Measurements from ENCODE around the gene KATNAL2. TPM values are rescaled to one million over a fixed set of nuclear protein-coding genes. Genes with fewer than 3 reads are reported as not detected.
"Not testable (repeated sequence)": the region's sequence is repeated elsewhere in the genome, so short reads cannot be mapped to it uniquely, and the experiment has no call there.

Gene KATNAL2
- total and polyA plus RNA-seq, 4 donors, result 1.5 to 8.0 (median 4.1) TPM

DNA sequence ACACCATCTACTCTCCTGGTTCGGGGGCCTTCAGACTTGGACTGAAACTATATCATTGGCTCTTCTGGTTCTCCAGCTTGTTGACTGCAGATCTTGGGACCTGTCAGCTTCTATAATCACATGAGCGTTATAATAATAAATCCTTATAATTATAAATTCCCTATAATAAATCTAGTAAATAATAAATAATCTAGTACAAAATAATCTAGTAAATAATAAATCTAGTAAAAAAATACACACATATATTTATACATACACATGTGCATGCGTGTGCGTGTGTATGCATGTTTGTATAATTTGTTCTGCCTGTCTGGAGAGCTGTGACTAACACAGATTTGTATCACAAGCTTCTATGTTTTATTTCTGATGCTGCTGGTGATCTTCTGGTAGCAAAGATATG, 40.8 kb downstream of the KATNAL2 start:
- ATAC-seq (ENCODE audit: insufficient read depth, low FRiP score) (no peak), DNase-seq (no peak)
- Histone ChIP-seq H3K27ac (ENCODE audit: low read depth in 1 of 2, low read length in 1 of 2) (no peak overlapping the region), H3K4me3 (no peak overlapping the region), H3K9ac (ENCODE audit: insufficient read depth in 1 of 2, low read length in 2 of 2) (no peak overlapping the region), H3K9me3 (ENCODE audit: control insufficient read depth in 4 of 4, insufficient read depth in 3 of 4, low read length in 3 of 4) (peaks cover 0 to 2% (median 0%) of the 10 kb centered on the region in 4 donors), H3K27me3 (ENCODE audit: control insufficient read depth in 3 of 3, insufficient read depth in 3 of 3, low read length in 2 of 3) (no peaks in the 10 kb centered on the region), H3K36me3 (ENCODE audit: control insufficient read depth in 4 of 4, insufficient read depth in 4 of 4, low read length in 4 of 4) (no peaks in the 10 kb centered on the region), H3K4me1 (ENCODE audit: control insufficient read depth in 5 of 5, insufficient read depth in 5 of 5, low read length in 5 of 5) (no peaks in the 10 kb centered on the region)
- TF ChIP-seq, protein P1, sequence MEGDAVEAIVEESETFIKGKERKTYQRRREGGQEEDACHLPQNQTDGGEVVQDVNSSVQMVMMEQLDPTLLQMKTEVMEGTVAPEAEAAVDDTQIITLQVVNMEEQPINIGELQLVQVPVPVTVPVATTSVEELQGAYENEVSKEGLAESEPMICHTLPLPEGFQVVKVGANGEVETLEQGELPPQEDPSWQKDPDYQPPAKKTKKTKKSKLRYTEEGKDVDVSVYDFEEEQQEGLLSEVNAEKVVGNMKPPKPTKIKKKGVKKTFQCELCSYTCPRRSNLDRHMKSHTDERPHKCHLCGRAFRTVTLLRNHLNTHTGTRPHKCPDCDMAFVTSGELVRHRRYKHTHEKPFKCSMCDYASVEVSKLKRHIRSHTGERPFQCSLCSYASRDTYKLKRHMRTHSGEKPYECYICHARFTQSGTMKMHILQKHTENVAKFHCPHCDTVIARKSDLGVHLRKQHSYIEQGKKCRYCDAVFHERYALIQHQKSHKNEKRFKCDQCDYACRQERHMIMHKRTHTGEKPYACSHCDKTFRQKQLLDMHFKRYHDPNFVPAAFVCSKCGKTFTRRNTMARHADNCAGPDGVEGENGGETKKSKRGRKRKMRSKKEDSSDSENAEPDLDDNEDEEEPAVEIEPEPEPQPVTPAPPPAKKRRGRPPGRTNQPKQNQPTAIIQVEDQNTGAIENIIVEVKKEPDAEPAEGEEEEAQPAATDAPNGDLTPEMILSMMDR (IDR thresholded peaks at IDR 0.05; ENCODE audit: control extremely low read depth, extremely low read depth), result no peak
- WGBS, 2 donors, result 92 to 94% methylated on average over 4 of the region's 4 CpGs

- ATAC-seq (ENCODE audit: insufficient read depth, low FRiP score), result peak; percentile 12
- WGBS, 2 donors, result 99% methylated on average over 6 of the region's 79 CpGs; no CpG with 5 or more reads in 1 of the 2 donors
- not testable (repeated sequence) for DNase-seq; H3K36me3 ChIP-seq (ENCODE audit: control insufficient read depth in 4 of 4, insufficient read depth in 4 of 4, low read length in 4 of 4); H3K4me3 ChIP-seq; H3K9ac ChIP-seq (ENCODE audit: insufficient read depth in 1 of 2, low read length in 2 of 2); H3K27ac ChIP-seq (ENCODE audit: low read depth in 1 of 2, low read length in 1 of 2); H3K4me1 ChIP-seq (ENCODE audit: control insufficient read depth in 5 of 5, insufficient read depth in 5 of 5, low read length in 5 of 5); H3K9me3 ChIP-seq (ENCODE audit: control insufficient read depth in 4 of 4, insufficient read depth in 3 of 4, low read length in 3 of 4); H3K27me3 ChIP-seq (ENCODE audit: control insufficient read depth in 3 of 3, insufficient read depth in 3 of 3, low read length in 2 of 3)
Measured at GRCh38 chr18:46963656-46964578, 46.5 kb downstream of the KATNAL2 start.

- WGBS, 2 donors, result 67 to 91% methylated on average over 3 to 8 of the region's 31 CpGs
- DNase-seq; H3K9ac ChIP-seq (ENCODE audit: insufficient read depth in 1 of 2, low read length in 2 of 2); H3K9me3 ChIP-seq (ENCODE audit: control insufficient read depth in 4 of 4, insufficient read depth in 3 of 4, low read length in 3 of 4); H3K36me3 ChIP-seq (ENCODE audit: control insufficient read depth in 4 of 4, insufficient read depth in 4 of 4, low read length in 4 of 4); H3K4me1 ChIP-seq (ENCODE audit: control insufficient read depth in 5 of 5, insufficient read depth in 5 of 5, low read length in 5 of 5); H3K27me3 ChIP-seq (ENCODE audit: control insufficient read depth in 3 of 3, insufficient read depth in 3 of 3, low read length in 2 of 3); H3K27ac ChIP-seq (ENCODE audit: low read depth in 1 of 2, low read length in 1 of 2); H3K4me3 ChIP-seq: not testable (repeated sequence)
- peak; percentile 37 for ATAC-seq (ENCODE audit: insufficient read depth, low FRiP score)
Measured at GRCh38 chr18:46964579-46965293, 47.3 kb downstream of the KATNAL2 start.

GRCh38 chr18:46966266-46966665, 48.9 kb downstream of the KATNAL2 start:
- H3K36me3 ChIP-seq (ENCODE audit: control insufficient read depth in 4 of 4, insufficient read depth in 4 of 4, low read length in 4 of 4); ATAC-seq (ENCODE audit: insufficient read depth, low FRiP score); H3K9ac ChIP-seq (ENCODE audit: insufficient read depth in 1 of 2, low read length in 2 of 2); H3K4me3 ChIP-seq; H3K27me3 ChIP-seq (ENCODE audit: control insufficient read depth in 3 of 3, insufficient read depth in 3 of 3, low read length in 2 of 3); H3K4me1 ChIP-seq (ENCODE audit: control insufficient read depth in 5 of 5, insufficient read depth in 5 of 5, low read length in 5 of 5); DNase-seq; H3K27ac ChIP-seq (ENCODE audit: low read depth in 1 of 2, low read length in 1 of 2); H3K9me3 ChIP-seq (ENCODE audit: control insufficient read depth in 4 of 4, insufficient read depth in 3 of 4, low read length in 3 of 4): not testable (repeated sequence)
- WGBS, 2 donors, result no CpG with 5 or more reads among the region's 10 CpGs

GRCh38 chr18:46969551-46969950, 52.1 kb downstream of the KATNAL2 start:
- H3K4me3 ChIP-seq; DNase-seq; H3K9ac ChIP-seq (ENCODE audit: insufficient read depth in 1 of 2, low read length in 2 of 2); H3K27me3 ChIP-seq (ENCODE audit: control insufficient read depth in 3 of 3, insufficient read depth in 3 of 3, low read length in 2 of 3); H3K4me1 ChIP-seq (ENCODE audit: control insufficient read depth in 5 of 5, insufficient read depth in 5 of 5, low read length in 5 of 5); H3K9me3 ChIP-seq (ENCODE audit: control insufficient read depth in 4 of 4, insufficient read depth in 3 of 4, low read length in 3 of 4); ATAC-seq (ENCODE audit: insufficient read depth, low FRiP score); H3K27ac ChIP-seq (ENCODE audit: low read depth in 1 of 2, low read length in 1 of 2); H3K36me3 ChIP-seq (ENCODE audit: control insufficient read depth in 4 of 4, insufficient read depth in 4 of 4, low read length in 4 of 4): not testable (repeated sequence)
- WGBS, 2 donors, result no CpG with 5 or more reads among the region's 32 CpGs

DNA sequence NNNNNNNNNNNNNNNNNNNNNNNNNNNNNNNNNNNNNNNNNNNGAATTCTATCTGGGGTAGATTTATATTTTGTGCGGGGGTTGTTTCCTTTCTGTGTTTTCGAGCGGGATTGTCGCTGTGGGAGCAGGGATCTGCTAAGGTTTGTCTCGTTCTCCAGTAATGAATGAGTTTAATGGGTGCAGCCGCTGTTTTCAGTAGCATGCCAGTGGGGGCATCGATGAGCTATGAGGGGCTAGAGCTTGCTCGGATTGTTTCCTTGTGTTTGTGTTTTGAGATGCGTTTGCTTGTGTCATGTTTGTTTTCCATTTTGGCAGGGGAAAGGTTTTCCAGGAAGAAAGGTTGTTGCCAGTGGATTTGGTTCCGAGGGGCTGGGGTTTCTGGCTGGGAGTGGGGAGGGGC, 102.5 kb downstream of the KATNAL2 start:
- not testable (repeated sequence) for H3K9ac ChIP-seq (ENCODE audit: insufficient read depth in 1 of 2, low read length in 2 of 2); H3K27ac ChIP-seq (ENCODE audit: low read depth in 1 of 2, low read length in 1 of 2); DNase-seq; H3K36me3 ChIP-seq (ENCODE audit: control insufficient read depth in 4 of 4, insufficient read depth in 4 of 4, low read length in 4 of 4); H3K27me3 ChIP-seq (ENCODE audit: control insufficient read depth in 3 of 3, insufficient read depth in 3 of 3, low read length in 2 of 3); H3K4me3 ChIP-seq; ATAC-seq (ENCODE audit: insufficient read depth, low FRiP score); H3K9me3 ChIP-seq (ENCODE audit: control insufficient read depth in 4 of 4, insufficient read depth in 3 of 4, low read length in 3 of 4); H3K4me1 ChIP-seq (ENCODE audit: control insufficient read depth in 5 of 5, insufficient read depth in 5 of 5, low read length in 5 of 5)
- WGBS, 2 donors, result no CpG with 5 or more reads among the region's 10 CpGs

GRCh38 chr18:47020757-47021156, 103.4 kb downstream of the KATNAL2 start:
- DNase-seq; H3K9ac ChIP-seq (ENCODE audit: insufficient read depth in 1 of 2, low read length in 2 of 2); H3K36me3 ChIP-seq (ENCODE audit: control insufficient read depth in 4 of 4, insufficient read depth in 4 of 4, low read length in 4 of 4); H3K4me1 ChIP-seq (ENCODE audit: control insufficient read depth in 5 of 5, insufficient read depth in 5 of 5, low read length in 5 of 5); H3K4me3 ChIP-seq; H3K9me3 ChIP-seq (ENCODE audit: control insufficient read depth in 4 of 4, insufficient read depth in 3 of 4, low read length in 3 of 4); ATAC-seq (ENCODE audit: insufficient read depth, low FRiP score); H3K27me3 ChIP-seq (ENCODE audit: control insufficient read depth in 3 of 3, insufficient read depth in 3 of 3, low read length in 2 of 3); H3K27ac ChIP-seq (ENCODE audit: low read depth in 1 of 2, low read length in 1 of 2): not testable (repeated sequence)
- no CpG with 5 or more reads among the region's 19 CpGs for WGBS, 2 donors

Measured in lung (tissue), 12 donors.